Endothelial cell of umbilical vein (primary cell): ENCODE results near the gene COPS7A. TPM values are rescaled to one million over a fixed set of nuclear protein-coding genes. Genes with fewer than 3 reads are reported as not detected.

Experiments used
- BruUV-seq: library from RNA; stranded (reverse); fragments of 400-500 nt; replicated peaks from 2 replicates; lab custom pipeline; 2021; lab: Mats Ljungman, UMichigan
- CTCF ChIA-PET: fragments of 300-600, 350-600 bp; sonication (Branson Sonifier 250); formaldehyde crosslinking; loops from one replicate; lab custom pipeline; 2021; ENCODE audit warnings: antibody characterized with exemption, inconsistent platforms; lab: Charles Lee
- POLR2A ChIA-PET: fragments of 300-600, 350-600 bp; sonication (Branson Sonifier 250); formaldehyde crosslinking; loops from one replicate; lab custom pipeline; 2021; ENCODE audit warnings: antibody characterized with exemption, inconsistent platforms; lab: Charles Lee
- DNase-seq: peaks from one replicate; pipeline ENCODE4 v3.0.0-alpha.2; 2011; ENCODE audit warnings: low read depth, low spot score
- FAIRE-seq: peaks from 2 replicates; lab custom pipeline; 2011; peaks lifted over from hg19 to GRCh38; lab: Jason Lieb, UNC
- H2AFZ ChIP-seq: 2 replicates; pipeline ENCODE4 v1.6.0; 2012; ENCODE audit warnings: low read depth, low read length, control low read depth, inconsistent platforms
- H3K27ac ChIP-seq: 2 replicates; pipeline ENCODE4 v1.5.1; 2011; ENCODE audit warnings: low read depth, mild to moderate bottlenecking, control low read depth, low read length, moderate library complexity; ENCODE audit not compliant: insufficient read depth
- H3K27me3 ChIP-seq, 2 experiments: 2 replicates each; pipeline versions ENCODE4 v1.6.0 to v1.6.1; 2011; ENCODE audit warnings: low read length in 2 of 2, mixed read lengths in 1 of 2; ENCODE audit not compliant: control insufficient read depth in 2 of 2, insufficient read depth in 2 of 2
- H3K36me3 ChIP-seq, 2 experiments: 2 replicates in 1 of 2; 3 replicates in 1 of 2; pipeline ENCODE4 v1.5.1; 2011; ENCODE audit warnings: low read length in 2 of 2, mild to moderate bottlenecking in 1 of 2, moderate library complexity in 1 of 2; ENCODE audit not compliant: control insufficient read depth in 2 of 2, insufficient read depth in 2 of 2; ENCODE audit errors: extremely low read depth in 1 of 2
- H3K4me1 ChIP-seq: 3 replicates; pipeline ENCODE4 v1.5.1; 2011; ENCODE audit warnings: mild to moderate bottlenecking, low read length; ENCODE audit not compliant: control insufficient read depth, insufficient read depth; ENCODE audit errors: extremely low read depth
- H3K4me2 ChIP-seq: 2 replicates; pipeline ENCODE4 v1.6.1; 2011; ENCODE audit warnings: low read length, control low read depth, mixed read lengths; ENCODE audit not compliant: insufficient read depth
- H3K4me3 ChIP-seq, 3 experiments: fragments of 200-600 bp in 1 of 3; sonication (generic), shearing (Covaris generic) in 1 of 3; replicated peaks in 1 of 3; 2 replicates each; pipeline ENCODE4 v1.5.1; 2011 to 2016; ENCODE audit warnings: control low read depth in 3 of 3, low read length in 3 of 3, mild to moderate bottlenecking in 2 of 3, inconsistent platforms in 1 of 3, low read depth in 1 of 3, moderate library complexity in 1 of 3; ENCODE audit not compliant: insufficient read depth in 1 of 3
- H3K79me2 ChIP-seq: 2 replicates; pipeline ENCODE4 v1.6.0; 2012; ENCODE audit warnings: low read length, inconsistent platforms; ENCODE audit not compliant: control insufficient read depth, insufficient read depth
- H3K9ac ChIP-seq: replicated peaks from 2 replicates; pipeline ENCODE3; 2011; ENCODE audit warnings: low read length, control low read depth; ENCODE audit not compliant: insufficient read depth; ENCODE audit errors: extremely low read depth
- H3K9me1 ChIP-seq: replicated peaks from 3 replicates; pipeline ENCODE4 v1.6.0; 2011; ENCODE audit warnings: mild to moderate bottlenecking, low read length; ENCODE audit not compliant: control insufficient read depth, insufficient read depth; ENCODE audit errors: extremely low read depth
- H3K9me3 ChIP-seq: replicated peaks from 2 replicates; pipeline ENCODE4 v1.5.1; 2012; ENCODE audit warnings: low read length, inconsistent platforms; ENCODE audit not compliant: control insufficient read depth, insufficient read depth
- H4K20me1 ChIP-seq: replicated peaks from 2 replicates; pipeline ENCODE3; 2011; ENCODE audit warnings: mild to moderate bottlenecking, low read length; ENCODE audit not compliant: control insufficient read depth, insufficient read depth; ENCODE audit errors: extremely low read depth
- CTCF ChIP-seq, 2 donors: IDR thresholded peaks; 1 replicate in 1 of 2; 2 replicates in 1 of 2; pipeline ENCODE4 v1.5.1; 2011; ENCODE audit warnings: low read length in 2 of 2, mild to moderate bottlenecking in 2 of 2, moderate library complexity in 2 of 2, control low read depth in 1 of 2, inconsistent platforms in 1 of 2, low read depth in 1 of 2; ENCODE audit not compliant: insufficient read depth in 1 of 2; ENCODE audit errors: extremely low read depth in 1 of 2
- EZH2 ChIP-seq: IDR thresholded peaks from 2 replicates; pipeline ENCODE4 v1.6.1; 2012; ENCODE audit warnings: borderline replicate concordance, low read depth, mild to moderate bottlenecking, moderate library complexity, low read length, inconsistent platforms; ENCODE audit not compliant: severe bottlenecking
- FOS ChIP-seq: IDR thresholded peaks from 2 replicates; pipeline ENCODE4 v1.6.1; 2011; ENCODE audit warnings: mild to moderate bottlenecking, low read length, moderate library complexity, borderline replicate concordance; ENCODE audit not compliant: insufficient read depth
- GATA2 ChIP-seq: IDR thresholded peaks from 2 replicates; pipeline ENCODE4 v1.7.0; 2011; ENCODE audit warnings: low read depth, mild to moderate bottlenecking, moderate library complexity, mixed read lengths, low read length; ENCODE audit not compliant: insufficient read length, insufficient read depth
- JUN ChIP-seq: IDR thresholded peaks from 2 replicates; pipeline ENCODE4 v1.6.1; 2011; ENCODE audit warnings: borderline replicate concordance, low read depth; ENCODE audit not compliant: insufficient read length, insufficient read depth
- MAX ChIP-seq: IDR thresholded peaks from 2 replicates; pipeline ENCODE4 v1.6.1; 2011; ENCODE audit not compliant: insufficient read depth, insufficient read length
- MYC ChIP-seq: IDR thresholded peaks from one replicate; pipeline ENCODE4 v1.6.1; 2011; ENCODE audit warnings: mild to moderate bottlenecking, low read depth, low read length
- POLR2A ChIP-seq: IDR thresholded peaks from 2 replicates; pipeline ENCODE4 v1.6.1; 2012; ENCODE audit warnings: low read depth, mild to moderate bottlenecking, control low read depth, low read length
- POLR2AphosphoS5 ChIP-seq: IDR thresholded peaks from 2 replicates; pipeline ENCODE4 v1.6.1; 2012; ENCODE audit warnings: low read depth, mild to moderate bottlenecking, control low read depth, low read length, moderate library complexity; ENCODE audit not compliant: insufficient read depth
- dilution Hi-C: fragments of 300-500 bp; cut with MboI; formaldehyde crosslinking; loops from one replicate; pipeline ENCODE4 v1.15.0; 2019; ENCODE audit warnings: low sequenced_read_pairs; ENCODE audit not compliant: extremely low pct_ligation_motif_present
- intact Hi-C: fragments of 100-400 bp; cut with micrococcal nuclease; formaldehyde crosslinking; loops from one replicate; pipeline ENCODE4 v1.10.0; 2022
- polyA plus RNA-seq, 4 experiments: library from polyadenylated mRNA; depleted of rRNA in 3 of 4; stranded (reverse) in 3 of 4; unstranded in 1 of 4; fragments of >200 nt; gene quantifications; 2 replicates each; pipeline versions ENCODE4 v1.2.1 to v1.2.3, GENCODE V29; 2011 to 2012; ENCODE audit warnings: missing spikeins in 1 of 4
- total RNA-seq: library from RNA; stranded (reverse); gene quantifications from 2 replicates; pipeline ENCODE4 v1.2.3, GENCODE V29; 2021

COPS7A gene
- total and polyA plus RNA-seq, 2 donors (not counting 3 experiments of a cell fraction or from before 2014, with no cell fraction given) = 41.1 to 104 TPM

- no peak overlapping the region for H3K9ac ChIP-seq
- H3K9me1 ChIP-seq = no peaks in the 10 kb centered on the region
- H3K4me1 ChIP-seq = no peaks in the 10 kb centered on the region
- ChIA-PET POLR2A (no interaction called here), CTCF (interaction anchor here (1.0 kb wide), 1 partner anchor 22 kb away, joined by 3 read pairs; no protein-coding TSS in a partner anchor)
- peaks cover 6 to 26% of the 10 kb centered on the region in 2 experiments for H3K36me3 ChIP-seq
- TF ChIP-seq CTCF (IDR thresholded peaks at IDR 0.05; ENCODE audit: extremely low read depth in 1 of 2, insufficient read depth in 1 of 2, low read depth in 1 of 2, low read length in 2 of 2) = no peak
- no peak for TF ChIP-seq POLR2A
- no peak for TF ChIP-seq JUN
- TF ChIP-seq EZH2 = no peak
- TF ChIP-seq GATA2 = no peak
- no peak for TF ChIP-seq POLR2AphosphoS5
- no peak for TF ChIP-seq MAX
- TF ChIP-seq MYC = no peak
- no peak for TF ChIP-seq FOS
- BruUV-seq = no TSS peak
- H3K4me2 ChIP-seq = no peak overlapping the region
- no peak overlapping the region for H2AFZ ChIP-seq
- H3K27me3 ChIP-seq = no peaks in the 10 kb centered on the region
- no peak overlapping the region for H3K27ac ChIP-seq
- H3K79me2 ChIP-seq = no peaks in the 10 kb centered on the region
- H4K20me1 ChIP-seq = no peaks in the 10 kb centered on the region
- FAIRE-seq = no peak
- no peak overlapping the region for H3K4me3 ChIP-seq
- intact Hi-C loops (no loop called here), dilution Hi-C loops (no loop called here)
- H3K9me3 ChIP-seq = no peaks in the 10 kb centered on the region
- DNase-seq = no peak
These were observed 6.3 kb downstream of the COPS7A start for GRCh38 chr12:6730169-6730568.
